HEK293 (cell line): Measurements from ENCODE around the gene PKN1.

Experiments used
- CTCF ChIA-PET: fragments of 350-600 bp; formaldehyde crosslinking; extraction: SDS; loops from one replicate; lab custom pipeline; 2021; ENCODE audit warnings: antibody characterized with exemption; lab: Yijun Ruan, JAX
- POLR2A ChIA-PET: fragments of 300-600 bp; formaldehyde crosslinking; extraction: SDS; loops from one replicate; lab custom pipeline; 2020; ENCODE audit warnings: antibody characterized with exemption, inconsistent platforms; lab: Yijun Ruan, JAX
- H3K27ac ChIP-seq: fragments of 200-500 bp; sonication (Bioruptor generic); 2 replicates; pipeline ENCODE4 v1.5.1; 2014; ENCODE audit warnings: low read depth, low read length, control low read depth, inconsistent platforms; ENCODE audit errors: extremely low read depth
- H3K36me3 ChIP-seq, 2 experiments: fragments of 200-500 bp in 1 of 2; sonication (Bioruptor generic) in 1 of 2; 1 replicate in 1 of 2; 2 replicates in 1 of 2; pipeline ENCODE4 v1.5.1; 2014 to 2017; ENCODE audit warnings: inconsistent platforms in 2 of 2, low read length in 2 of 2; ENCODE audit not compliant: control insufficient read depth in 2 of 2, insufficient read depth in 1 of 2
- H3K4me1 ChIP-seq: fragments of 200-500 bp; sonication (Bioruptor generic); 2 replicates; pipeline ENCODE4 v1.5.1; 2014; ENCODE audit warnings: mild to moderate bottlenecking, low read length, inconsistent platforms; ENCODE audit not compliant: control insufficient read depth, insufficient read depth
- H3K4me3 ChIP-seq: 2 replicates; pipeline ENCODE4 v1.5.1; 2011; ENCODE audit warnings: low read depth, mild to moderate bottlenecking, control low read depth, low read length, moderate library complexity
- H3K9me3 ChIP-seq: fragments of 200-500 bp; sonication (Bioruptor generic); 2 replicates; pipeline ENCODE4 v1.5.1; 2014; ENCODE audit warnings: low read depth, low read length, inconsistent platforms; ENCODE audit not compliant: control insufficient read depth, insufficient read depth
- GFI1B ChIP-seq: fragments of 450-650 bp; formaldehyde crosslinking; IDR thresholded peaks from 2 replicates; pipeline ENCODE4 v1.5.1; 2016; ENCODE audit warnings: missing biosample characterization, missing genetic modification characterization
- KLF7 ChIP-seq: fragments of 450-650 bp; formaldehyde crosslinking; IDR thresholded peaks from 2 replicates; pipeline ENCODE4 v1.5.1; 2016; ENCODE audit warnings: missing biosample characterization, missing genetic modification characterization, borderline replicate concordance
- PATZ1 ChIP-seq: fragments of 450-650 bp; formaldehyde crosslinking; IDR thresholded peaks from 2 replicates; pipeline ENCODE4 v1.5.1; 2016; ENCODE audit warnings: missing biosample characterization, missing genetic modification characterization
- PRDM1 ChIP-seq: fragments of 450-650 bp; formaldehyde crosslinking; IDR thresholded peaks from 2 replicates; pipeline ENCODE4; 2016; ENCODE audit warnings: missing biosample characterization, missing genetic modification characterization
- WT1 ChIP-seq: fragments of 450-650 bp; formaldehyde crosslinking; IDR thresholded peaks from 2 replicates; pipeline ENCODE4 v1.5.1; 2016; ENCODE audit warnings: missing biosample characterization, missing genetic modification characterization
- ZNF10 ChIP-seq: fragments of 450-650 bp; formaldehyde crosslinking; IDR thresholded peaks from 2 replicates; pipeline ENCODE4 v1.5.1; 2017; ENCODE audit warnings: missing biosample characterization, missing genetic modification characterization
- ZNF394 ChIP-seq: fragments of 450-650 bp; formaldehyde crosslinking; IDR thresholded peaks from 2 replicates; pipeline ENCODE4 v1.5.1; 2016; ENCODE audit warnings: missing biosample characterization, missing genetic modification characterization, mild to moderate bottlenecking, moderate library complexity, borderline replicate concordance
- ZNF629 ChIP-seq: fragments of 450-650 bp; formaldehyde crosslinking; IDR thresholded peaks from 2 replicates; pipeline ENCODE4 v1.5.1; 2017; ENCODE audit warnings: missing biosample characterization, missing genetic modification characterization
- ZNF664 ChIP-seq: fragments of 450-650 bp; formaldehyde crosslinking; IDR thresholded peaks from 2 replicates; pipeline ENCODE4 v1.5.1; 2016; ENCODE audit warnings: missing biosample characterization, missing genetic modification characterization
- ZSCAN30 ChIP-seq: fragments of 450-650 bp; IDR thresholded peaks from 2 replicates; pipeline ENCODE4 v1.5.1; 2018; ENCODE audit warnings: missing biosample characterization, mild to moderate bottlenecking, missing genetic modification characterization, moderate library complexity
- TF ChIP-seq, protein P1 (sequence below): fragments of 450-650 bp; formaldehyde crosslinking; IDR thresholded peaks from 2 replicates; pipeline ENCODE4 v1.5.1; 2016; ENCODE audit warnings: missing biosample characterization, missing genetic modification characterization
- TF ChIP-seq, protein P2 (sequence below): fragments of 450-650 bp; IDR thresholded peaks from 2 replicates; pipeline ENCODE4 v1.5.1; 2018; ENCODE audit warnings: missing biosample characterization, missing genetic modification characterization

Gene PKN1

GRCh38 chr19:14505488-14506239 is 72.6 kb downstream of the PKN1 start (continued):
- TF ChIP-seq, protein P1, sequence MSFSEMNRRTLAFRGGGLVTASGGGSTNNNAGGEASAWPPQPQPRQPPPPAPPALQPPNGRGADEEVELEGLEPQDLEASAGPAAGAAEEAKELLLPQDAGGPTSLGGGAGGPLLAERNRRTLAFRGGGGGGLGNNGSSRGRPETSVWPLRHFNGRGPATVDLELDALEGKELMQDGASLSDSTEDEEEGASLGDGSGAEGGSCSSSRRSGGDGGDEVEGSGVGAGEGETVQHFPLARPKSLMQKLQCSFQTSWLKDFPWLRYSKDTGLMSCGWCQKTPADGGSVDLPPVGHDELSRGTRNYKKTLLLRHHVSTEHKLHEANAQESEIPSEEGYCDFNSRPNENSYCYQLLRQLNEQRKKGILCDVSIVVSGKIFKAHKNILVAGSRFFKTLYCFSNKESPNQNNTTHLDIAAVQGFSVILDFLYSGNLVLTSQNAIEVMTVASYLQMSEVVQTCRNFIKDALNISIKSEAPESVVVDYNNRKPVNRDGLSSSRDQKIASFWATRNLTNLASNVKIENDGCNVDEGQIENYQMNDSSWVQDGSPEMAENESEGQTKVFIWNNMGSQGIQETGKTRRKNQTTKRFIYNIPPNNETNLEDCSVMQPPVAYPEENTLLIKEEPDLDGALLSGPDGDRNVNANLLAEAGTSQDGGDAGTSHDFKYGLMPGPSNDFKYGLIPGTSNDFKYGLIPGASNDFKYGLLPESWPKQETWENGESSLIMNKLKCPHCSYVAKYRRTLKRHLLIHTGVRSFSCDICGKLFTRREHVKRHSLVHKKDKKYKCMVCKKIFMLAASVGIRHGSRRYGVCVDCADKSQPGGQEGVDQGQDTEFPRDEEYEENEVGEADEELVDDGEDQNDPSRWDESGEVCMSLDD, result peak; percentile 74; the same call in 1 of the 2 replicates
- no peak for TF ChIP-seq ZNF10

- H3K36me3 ChIP-seq, result no peaks in the 10 kb centered on the region
- POLR2A ChIA-PET, result interaction anchor here (1.9 to 5.5 kb wide), 2 partner anchors 10 to 371 kb away, joined by 4 to 48 read pairs; partner anchors contain the start of genes ASF1B and DNAJB1
- H3K4me1 ChIP-seq, result no peaks in the 10 kb centered on the region; the same call in 1 of the 2 replicates
- H3K27ac ChIP-seq, result no peak overlapping the region
- H3K4me3 ChIP-seq, result no peak overlapping the region
- no peaks in the 10 kb centered on the region for H3K9me3 ChIP-seq
- CTCF ChIA-PET, result interaction anchor here (0.7 to 4.7 kb wide), 3 partner anchors 17 to 64 kb away, joined by 5 to 37 read pairs (median 5); partner anchors contain the start of gene NDUFB7
- TF ChIP-seq ZNF664 (peak; percentile 5; the same call in 1 of the 2 replicates), KLF7 (tag by site-specific recombination) (0 out of 2 replicates have a peak, but pooled peaks have one; percentile 22), ZSCAN30 (tag by site-specific recombination) (no peak), GFI1B (tag by site-specific recombination) (no peak), ZNF394 (tag by site-specific recombination) (0 out of 2 replicates have a peak, but pooled peaks have one; percentile 8), ZNF629 (peak; percentile 57; the same call in 1 of the 2 replicates), PRDM1 (tag by site-specific recombination) (peak; percentile 70), PATZ1 (tag by site-specific recombination) (0 out of 2 replicates have a peak, but pooled peaks have one; percentile 35), WT1 (tag by site-specific recombination) (no peak)
- TF ChIP-seq, protein P2, sequence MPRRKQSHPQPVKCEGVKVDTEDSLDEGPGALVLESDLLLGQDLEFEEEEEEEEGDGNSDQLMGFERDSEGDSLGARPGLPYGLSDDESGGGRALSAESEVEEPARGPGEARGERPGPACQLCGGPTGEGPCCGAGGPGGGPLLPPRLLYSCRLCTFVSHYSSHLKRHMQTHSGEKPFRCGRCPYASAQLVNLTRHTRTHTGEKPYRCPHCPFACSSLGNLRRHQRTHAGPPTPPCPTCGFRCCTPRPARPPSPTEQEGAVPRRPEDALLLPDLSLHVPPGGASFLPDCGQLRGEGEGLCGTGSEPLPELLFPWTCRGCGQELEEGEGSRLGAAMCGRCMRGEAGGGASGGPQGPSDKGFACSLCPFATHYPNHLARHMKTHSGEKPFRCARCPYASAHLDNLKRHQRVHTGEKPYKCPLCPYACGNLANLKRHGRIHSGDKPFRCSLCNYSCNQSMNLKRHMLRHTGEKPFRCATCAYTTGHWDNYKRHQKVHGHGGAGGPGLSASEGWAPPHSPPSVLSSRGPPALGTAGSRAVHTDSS (tag by site-specific recombination), result no peak
Observed at GRCh38 chr19:14507704-14508542, 74.8 kb downstream of the PKN1 start.
